Sciatic nerve (tissue), 2 donors: Measurements from ENCODE around the gene SMIM26. TPM values are rescaled to one million over a fixed set of nuclear protein-coding genes. Genes with fewer than 3 reads are reported as not detected.
"Not testable (repeated sequence)": the region's sequence is repeated elsewhere in the genome, so short reads cannot be mapped to it uniquely, and the experiment has no call there.

Source experiments
- ATAC-seq: fragments of 200-7000 bp; cut with Tn5 transposase; one replicate; pipeline ENCODE4 v1.9.1; 2020; ENCODE audit warnings: mild to moderate bottlenecking, moderate library complexity
- DNase-seq: peaks from one replicate; pipeline ENCODE4 v3.0.0-alpha.2; 2020; ENCODE audit warnings: low spot score
- intact Hi-C: fragments of 100-400 bp; cut with DNase I; formaldehyde crosslinking; loops from one replicate; pipeline ENCODE4 v1.14.2; 2022
- total RNA-seq: library from RNA; stranded (reverse); fragmentation: NEBNext Ultra II Directional; extraction: Animal tissue kit (Norgen Biotek cat#: 25700); gene quantifications from one replicate; pipeline ENCODE4 v1.2.1, GENCODE V29; 2021
- donor health status: DM: no; HTN: no; CAD: no.
- donor health status: DM: no; HTN: no; CAD: no.

Gene SMIM26, protein sequence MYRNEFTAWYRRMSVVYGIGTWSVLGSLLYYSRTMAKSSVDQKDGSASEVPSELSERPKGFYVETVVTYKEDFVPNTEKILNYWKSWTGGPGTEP
- 53.0 TPM for total RNA-seq

GRCh38 chr20:18566892-18567738, at the start of gene SMIM26:
SMIM26 (plus strand) TSS chr20:18567432; CDS start chr20:18567479, 47 bp downstream.
- intact Hi-C loops: no loop called here
- peak; percentile 99 for ATAC-seq
- peak; percentile 96 for DNase-seq

DNA sequence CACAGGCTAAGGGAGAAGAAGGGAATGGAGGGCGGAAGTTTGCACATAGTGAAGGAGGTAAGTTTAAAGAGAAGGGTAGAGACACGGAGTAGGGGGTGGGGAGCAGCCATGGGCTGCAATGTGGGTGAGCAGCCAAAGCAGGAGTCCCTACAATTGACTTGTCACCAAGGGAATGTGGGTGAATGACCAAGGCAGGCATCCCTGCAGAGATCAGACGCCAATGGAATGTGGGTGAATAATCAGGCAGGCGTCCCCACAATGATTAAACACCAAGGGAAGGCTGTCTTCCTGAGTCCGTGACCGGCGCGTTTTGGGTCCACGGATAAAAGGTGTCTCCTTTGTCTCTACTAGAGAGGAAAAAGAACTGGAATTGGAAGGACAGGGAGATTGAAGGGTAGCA, 45.2 kb upstream of the SMIM26 start:
- intact Hi-C loops, ATAC-seq, DNase-seq: not testable (repeated sequence)

GRCh38 chr20:18523066-18523465, 44.2 kb upstream of the SMIM26 start:
- no peak for DNase-seq
- intact Hi-C loops: no loop called here
- ATAC-seq: no peak

- intact Hi-C loops: no loop called here
- DNase-seq (no peak), ATAC-seq (no peak)
Measured at GRCh38 chr20:18524646-18525045, 42.6 kb upstream of the SMIM26 start.

GRCh38 chr20:18526761-18527160, 40.5 kb upstream of the SMIM26 start:
- intact Hi-C loops, ATAC-seq, DNase-seq: not testable (repeated sequence)

GRCh38 chr20:18527339-18527738, 39.9 kb upstream of the SMIM26 start:
- DNase-seq (no peak), ATAC-seq (no peak)
- intact Hi-C loops: no loop called here

DNA sequence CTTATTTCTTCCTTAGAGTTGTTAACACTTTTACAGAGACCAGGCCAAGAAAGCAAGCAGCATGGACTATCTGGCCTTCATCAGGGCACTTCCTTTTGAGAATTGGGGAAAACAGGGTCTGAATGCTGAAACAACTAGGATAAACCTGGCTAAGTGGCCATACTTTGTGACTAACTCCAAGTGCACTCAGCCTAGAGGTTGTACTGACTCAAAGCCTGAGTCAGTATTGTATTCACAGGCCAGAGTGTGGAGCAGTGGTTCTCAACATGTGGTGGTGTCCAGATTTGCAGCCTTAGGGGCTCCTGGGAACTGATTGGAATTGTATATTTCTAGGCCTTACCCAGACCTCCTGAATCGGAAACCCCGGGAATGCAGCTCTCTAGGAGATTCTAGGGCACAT, 39.4 kb upstream of the SMIM26 start:
- no peak for ATAC-seq
- intact Hi-C loops: no loop called here
- no peak for DNase-seq

- ATAC-seq (no peak), DNase-seq (no peak)
- intact Hi-C loops: no loop called here
Measured at GRCh38 chr20:18529041-18529440, 38.2 kb upstream of the SMIM26 start.

DNA sequence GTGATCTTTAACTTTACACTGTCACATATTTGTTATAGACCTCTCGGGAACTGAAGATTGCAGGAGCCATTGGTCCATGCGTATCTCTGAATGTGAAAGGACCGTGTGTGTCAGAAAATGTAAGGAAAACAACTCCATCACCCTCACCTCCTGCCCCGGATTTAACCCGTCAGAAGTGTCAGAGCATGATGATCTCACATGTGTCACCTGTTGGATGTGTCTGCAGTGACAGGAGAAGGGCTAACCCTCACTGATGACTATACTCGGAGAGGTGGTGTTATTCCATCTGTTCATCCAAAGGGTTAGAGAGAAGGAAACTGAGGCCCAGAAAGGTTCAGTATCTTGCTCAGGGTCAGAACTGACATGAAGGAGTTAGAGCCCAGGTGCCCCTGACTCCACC, 34.6 kb upstream of the SMIM26 start:
- intact Hi-C loops: no loop called here
- no peak for ATAC-seq
- DNase-seq: no peak

DNA sequence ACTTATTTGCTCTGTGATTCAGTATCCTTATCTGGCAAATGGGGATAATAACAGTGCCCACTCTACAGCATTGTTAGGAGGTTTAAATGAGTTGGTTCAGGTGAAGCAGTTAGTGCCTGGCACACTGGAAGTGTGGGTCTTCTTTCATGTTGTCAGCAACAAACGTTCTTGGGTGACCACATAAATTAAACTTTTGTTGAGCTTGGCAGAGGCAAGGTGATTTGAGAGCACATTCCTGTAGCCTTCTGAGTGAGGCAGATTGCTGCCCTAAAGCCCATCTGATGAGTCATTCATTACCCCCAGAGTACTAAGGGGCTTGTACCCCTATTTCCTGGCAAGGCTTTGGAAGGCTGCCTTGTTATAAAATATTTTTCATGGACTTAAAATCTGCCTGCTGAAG, 33.7 kb upstream of the SMIM26 start:
- ATAC-seq: no peak
- no peak for DNase-seq
- intact Hi-C loops: no loop called here

- ATAC-seq (no peak), DNase-seq (no peak)
- intact Hi-C loops: no loop called here
Measured at GRCh38 chr20:18533978-18534644, 33.1 kb upstream of the SMIM26 start.

GRCh38 chr20:18537651-18538050, 29.6 kb upstream of the SMIM26 start:
- ATAC-seq (no peak), DNase-seq (no peak)
- intact Hi-C loops: no loop called here

GRCh38 chr20:18541741-18542140, 25.5 kb upstream of the SMIM26 start:
- DNase-seq (no peak), ATAC-seq (no peak)
- intact Hi-C loops: no loop called here

GRCh38 chr20:18543216-18543615, 24.0 kb upstream of the SMIM26 start:
- intact Hi-C loops: no loop called here
- DNase-seq (no peak), ATAC-seq (no peak)

DNA sequence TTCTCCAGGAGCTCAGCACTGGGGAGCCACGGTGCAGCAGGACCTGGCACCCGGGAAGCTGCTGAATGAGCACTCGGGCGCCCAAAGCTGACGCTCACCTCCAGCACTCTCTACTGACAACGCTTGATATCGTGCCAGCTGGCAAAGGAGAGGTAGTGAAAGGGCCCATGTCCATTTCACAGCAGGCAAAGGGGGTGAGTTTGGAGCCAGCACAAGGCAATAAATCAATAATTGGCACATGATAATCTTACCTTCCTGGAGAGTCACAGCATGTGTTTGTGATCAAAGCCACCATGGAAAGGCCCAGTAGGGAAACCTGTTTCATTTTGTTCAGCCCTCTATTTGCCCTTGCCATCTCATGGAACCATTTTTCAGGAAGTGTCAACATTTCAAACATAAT, 23.3 kb upstream of the SMIM26 start:
- intact Hi-C loops: no loop called here
- ATAC-seq (no peak), DNase-seq (no peak)

DNA sequence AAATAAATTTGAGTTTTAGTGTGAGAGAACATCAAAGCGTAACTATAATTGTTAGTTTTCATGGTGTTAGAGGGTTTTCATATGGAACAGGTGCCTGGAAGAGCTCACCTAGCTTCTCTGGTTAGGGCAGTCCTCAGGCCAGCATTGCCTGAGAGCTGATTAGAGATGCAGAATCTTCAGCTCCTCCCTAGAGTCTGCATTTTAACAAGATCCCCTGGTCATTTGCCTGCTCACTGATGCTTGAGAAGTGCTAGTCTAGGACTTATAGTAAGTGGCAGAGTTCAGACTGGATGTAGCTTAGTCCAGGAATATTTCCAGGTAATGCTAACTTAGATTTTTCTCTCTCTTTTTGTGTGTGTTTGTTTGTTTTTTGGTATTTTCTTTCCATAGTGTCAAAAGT, 21.7 kb upstream of the SMIM26 start:
- no peak for DNase-seq
- ATAC-seq: no peak
- intact Hi-C loops: no loop called here

GRCh38 chr20:18548465-18548864, 18.8 kb upstream of the SMIM26 start:
- no peak for ATAC-seq
- intact Hi-C loops: no loop called here
- DNase-seq: no peak

DNA sequence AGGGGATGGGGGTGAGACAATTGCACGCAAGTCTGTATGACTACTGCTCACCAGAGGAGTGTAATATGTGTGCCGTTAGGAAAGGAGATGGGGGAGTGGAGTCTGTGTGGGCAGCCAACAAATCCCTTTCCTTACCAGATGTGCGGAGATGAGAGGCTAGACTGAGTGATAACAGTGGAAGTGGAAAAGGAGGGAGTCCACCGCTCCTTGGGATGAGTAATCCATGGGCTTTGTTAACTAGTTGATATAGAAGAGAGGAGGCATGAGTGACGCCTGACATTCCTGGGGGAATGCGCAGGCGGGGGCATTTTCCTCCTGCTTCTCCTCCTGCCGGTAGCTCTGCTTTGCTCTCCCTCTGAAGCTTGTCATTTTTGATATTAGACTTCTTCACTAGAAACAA, 13.5 kb upstream of the SMIM26 start:
- DNase-seq: no peak
- ATAC-seq: no peak
- intact Hi-C loops: no loop called here

DNA sequence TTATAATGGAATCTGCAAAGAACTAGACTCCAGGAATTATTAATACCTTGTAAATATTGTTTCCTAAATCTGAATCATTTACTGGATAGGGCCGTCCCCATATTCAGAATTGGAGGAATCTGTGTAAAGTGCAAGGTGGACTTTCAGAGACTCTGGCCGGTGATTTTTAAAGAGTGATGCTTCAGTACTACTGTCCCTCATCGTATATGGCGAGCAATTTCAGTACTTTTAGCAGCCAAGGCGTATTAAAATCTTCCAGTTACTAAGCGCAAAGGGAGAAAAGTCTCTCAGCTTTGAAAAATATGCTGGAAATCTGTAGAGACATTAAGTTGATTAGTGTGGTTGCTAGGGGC, 483 bp downstream of the SMIM26 start:
- intact Hi-C loops: no loop called here
- DNase-seq: no peak
- peak; percentile 57 for ATAC-seq

DNA sequence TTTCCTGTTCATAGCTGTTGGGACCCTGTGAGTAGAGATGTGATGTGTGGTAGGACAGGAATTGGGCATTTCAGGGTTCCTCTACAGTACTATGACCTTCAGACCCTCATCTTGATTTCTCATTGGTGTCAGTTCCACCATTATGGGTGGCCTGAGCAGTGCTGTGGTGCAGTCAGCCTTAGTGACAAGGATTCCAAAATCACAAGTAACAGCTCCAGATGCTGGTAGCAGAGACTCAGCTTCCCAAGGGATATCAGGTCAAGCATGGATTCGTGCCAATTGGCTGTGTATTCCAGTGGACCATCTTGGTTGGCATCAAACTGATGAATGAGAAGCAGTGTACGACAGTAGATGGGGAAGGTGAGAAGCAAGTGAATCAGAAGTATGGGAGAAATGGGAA, 3.8 kb downstream of the SMIM26 start:
- intact Hi-C loops: no loop called here
- ATAC-seq: no peak
- no peak for DNase-seq
